HepG2 (cell line): Measurements from ENCODE around the gene RBP4. TPM values are rescaled to one million over a fixed set of nuclear protein-coding genes. Genes with fewer than 3 reads are reported as not detected.

Experiments used
- ATAC-seq: fragments of 200-7000 bp; cut with Tn5 transposase; 3 replicates; pipeline ENCODE4 v1.9.1; 2020; ENCODE audit warnings: mild to moderate bottlenecking, moderate library complexity
- BruUV-seq: library from RNA; stranded (reverse); fragments of 400-500 nt; replicated peaks from 2 replicates; lab custom pipeline; 2021; lab: Mats Ljungman, UMichigan
- CTCF ChIA-PET: fragments of 300-600 bp; formaldehyde crosslinking; extraction: SDS; loops from one replicate; lab custom pipeline; 2021; ENCODE audit warnings: low total read pairs, inconsistent platforms, low intra/inter-chr PET ratio; lab: Yijun Ruan, JAX
- POLR2A ChIA-PET: fragments of 350-600 bp; sonication (Branson Sonifier 250); formaldehyde crosslinking; loops from one replicate; lab custom pipeline; 2020; ENCODE audit warnings: antibody characterized with exemption, inconsistent platforms; lab: Yijun Ruan, JAX
- DNase-seq: peaks from one replicate; pipeline ENCODE4 v3.0.0-alpha.2; 2015; ENCODE audit warnings: low spot score
- FAIRE-seq: peaks from 3 replicates; lab custom pipeline; 2011; peaks lifted over from hg19 to GRCh38; lab: Jason Lieb, UNC
- H2AFZ ChIP-seq: one replicate; pipeline ENCODE4 v1.6.1; 2011; ENCODE audit warnings: low read length, inconsistent platforms
- H3K27ac ChIP-seq: fragments of 300-600 bp; 3 replicates; pipeline ENCODE4 v1.8.0; 2011; ENCODE audit warnings: mixed run types, mild to moderate bottlenecking, mixed read lengths, low read length, inconsistent platforms; ENCODE audit not compliant: insufficient read depth; ENCODE audit errors: extremely low read length
- H3K27me3 ChIP-seq, 2 experiments: fragments of 200-600 bp in 1 of 2; 2 replicates in 1 of 2; 3 replicates in 1 of 2; pipeline versions ENCODE4 v1.6.0 to v1.8.0; 2011; ENCODE audit warnings: low read length in 2 of 2, mild to moderate bottlenecking in 2 of 2, moderate library complexity in 2 of 2, inconsistent platforms in 1 of 2; ENCODE audit not compliant: insufficient read depth in 2 of 2, control insufficient read depth in 1 of 2
- H3K36me3 ChIP-seq, 2 experiments: fragments of 200-600 bp in 1 of 2; replicated peaks in 1 of 2; 2 replicates in 1 of 2; 3 replicates in 1 of 2; pipeline versions ENCODE4 v1.5.1 to v1.8.0; 2011; ENCODE audit warnings: low read length in 2 of 2, inconsistent platforms in 1 of 2; ENCODE audit not compliant: insufficient read depth in 2 of 2, control insufficient read depth in 1 of 2
- H3K4me1 ChIP-seq: 2 replicates; pipeline ENCODE4 v1.5.1; 2012; ENCODE audit warnings: low read length, inconsistent platforms; ENCODE audit not compliant: insufficient read depth
- H3K4me2 ChIP-seq: 2 replicates; pipeline ENCODE4 v1.6.0; 2011; ENCODE audit warnings: low read depth, low read length, inconsistent platforms
- H3K4me3 ChIP-seq, 3 experiments: fragments of 200-600 bp in 1 of 3; sonication (generic), shearing (Covaris generic) in 1 of 3; replicated peaks in 1 of 3; 2 replicates each; pipeline ENCODE4 v1.5.1; 2011 to 2016; ENCODE audit warnings: low read length in 3 of 3, inconsistent platforms in 2 of 3, low read depth in 2 of 3, mild to moderate bottlenecking in 2 of 3, control low read depth in 1 of 3, mixed read lengths in 1 of 3; ENCODE audit not compliant: insufficient read depth in 1 of 3
- H3K79me2 ChIP-seq: one replicate; pipeline ENCODE4 v1.6.1; 2011; ENCODE audit warnings: low read length, inconsistent platforms; ENCODE audit not compliant: insufficient read depth
- H3K9ac ChIP-seq: 2 replicates; pipeline ENCODE4 v1.6.0; 2011; ENCODE audit warnings: mild to moderate bottlenecking, low read depth, low read length, inconsistent platforms; ENCODE audit not compliant: insufficient read depth
- H3K9me3 ChIP-seq: 2 replicates; pipeline ENCODE4 v1.5.1; 2012; ENCODE audit warnings: mild to moderate bottlenecking, low read length
- H4K20me1 ChIP-seq: 2 replicates; pipeline ENCODE4 v1.6.0; 2011; ENCODE audit warnings: inconsistent platforms, mild to moderate bottlenecking, low read length, moderate library complexity; ENCODE audit not compliant: insufficient read depth
- CC2D1A ChIP-seq: sonication (generic); formaldehyde crosslinking; IDR thresholded peaks from 2 replicates; pipeline ENCODE4 v1.8.1; 2023; ENCODE audit warnings: mild to moderate bottlenecking, missing genetic modification reagents
- CENPT ChIP-seq: sonication (generic); formaldehyde crosslinking; IDR thresholded peaks from 2 replicates; pipeline ENCODE4 v1.8.0; 2022; ENCODE audit warnings: low read depth, mild to moderate bottlenecking, moderate library complexity, missing genetic modification reagents
- CREM ChIP-seq, 2 experiments: sonication (generic) in 1 of 2; formaldehyde crosslinking in 1 of 2; IDR thresholded peaks; 2 replicates each; pipeline versions ENCODE4 v1.4.0 to v1.6.1; 2016 to 2020; ENCODE audit warnings: antibody characterized with exemption in 1 of 2, mild to moderate bottlenecking in 1 of 2, missing genetic modification reagents in 1 of 2
- GABPA ChIP-seq, 2 experiments: IDR thresholded peaks; 2 replicates each; pipeline ENCODE4 v1.6.1; 2011 to 2016; ENCODE audit warnings: low read depth in 2 of 2, low read length in 1 of 2, missing biosample characterization in 1 of 2, missing genetic modification characterization in 1 of 2
- HDAC2 ChIP-seq: sonication (generic); formaldehyde crosslinking; IDR thresholded peaks from 2 replicates; pipeline ENCODE4 v1.4.0; 2020; ENCODE audit warnings: missing genetic modification reagents
- MAFF ChIP-seq: IDR thresholded peaks from 2 replicates; pipeline ENCODE4 v1.6.1; 2011; ENCODE audit warnings: low read depth, low read length, improper control_type of control experiment
- MAFK ChIP-seq, 2 experiments: IDR thresholded peaks in 1 of 2; conservative IDR thresholded peaks in 1 of 2; 2 replicates each; pipeline ENCODE4 v1.6.1; 2011; ENCODE audit warnings: improper control_type of control experiment in 2 of 2, low read length in 2 of 2
- MED1 ChIP-seq: sonication (generic); formaldehyde crosslinking; IDR thresholded peaks from 2 replicates; pipeline ENCODE4 v1.4.0; 2020; ENCODE audit warnings: missing genetic modification reagents
- MIER3 ChIP-seq: IDR thresholded peaks from 2 replicates; pipeline ENCODE4 v1.6.1; 2016; ENCODE audit warnings: missing compliant biosample characterization, borderline replicate concordance
- RBFOX2 ChIP-seq: fragments of 200-400 bp; formaldehyde crosslinking; IDR thresholded peaks from 2 replicates; pipeline ENCODE4 v1.6.1; 2017; ENCODE audit warnings: low read depth, mild to moderate bottlenecking, low read length
- RXRB ChIP-seq: IDR thresholded peaks from 2 replicates; pipeline ENCODE4 v1.6.1; 2016; ENCODE audit warnings: borderline replicate concordance, missing genetic modification reagents, missing compliant biosample characterization
- ZNF138 ChIP-seq: sonication (generic); formaldehyde crosslinking; IDR thresholded peaks from 2 replicates; pipeline ENCODE4 v1.5.0; 2020; ENCODE audit warnings: mild to moderate bottlenecking, low read depth, missing genetic modification reagents
- ZNF251 ChIP-seq: sonication (generic); formaldehyde crosslinking; IDR thresholded peaks from 2 replicates; pipeline ENCODE4 v1.9.0; 2021; ENCODE audit warnings: mild to moderate bottlenecking, missing genetic modification reagents
- ZNF510 ChIP-seq: sonication (generic); formaldehyde crosslinking; IDR thresholded peaks from 2 replicates; pipeline ENCODE4 v1.4.0; 2020; ENCODE audit warnings: low read depth, mild to moderate bottlenecking, missing genetic modification reagents
- ZNF616 ChIP-seq: sonication (generic); formaldehyde crosslinking; IDR thresholded peaks from 2 replicates; pipeline ENCODE4 v1.5.0; 2020; ENCODE audit warnings: low read depth, mild to moderate bottlenecking, missing genetic modification reagents
- ZNF782 ChIP-seq: sonication (generic); formaldehyde crosslinking; IDR thresholded peaks from 2 replicates; pipeline ENCODE4 v1.4.0; 2020; ENCODE audit warnings: missing genetic modification reagents, mild to moderate bottlenecking, borderline replicate concordance
- WGBS: methylation state at CpG from one replicate; pipeline ENCODE4 v1.1.6; 2017; ENCODE audit warnings: low lambda C conversion rate; 5-methylcytosine and 5-hydroxymethylcytosine counted together
- in situ Hi-C: cut with HindIII; loops from 2 replicates; pipeline ENCODE4 v1.10.0; 2017; ENCODE audit warnings: low pct_unique_long_range_greater_than_20kb; ENCODE audit not compliant: extremely low pct_ligation_motif_present
- intact Hi-C: fragments of 100-400 bp; cut with micrococcal nuclease; formaldehyde crosslinking; loops from one replicate; pipeline ENCODE4 v1.10.0; 2022; ENCODE audit not compliant: unreplicated experiment
- polyA plus RNA-seq, 8 experiments: library from polyadenylated mRNA; depleted of rRNA in 3 of 8; stranded (reverse) in 7 of 8; unstranded in 1 of 8; fragments of >200 nt; fragmentation: Illumina TruSeq in 4 of 8; extraction: Trizol in 4 of 8; gene quantifications; 2 replicates each; pipeline versions ENCODE4 v1.2.1 to v1.2.3, GENCODE V29; 2011 to 2016; ENCODE audit warnings: low read depth in 4 of 8, missing spikeins in 1 of 8, mixed read lengths in 1 of 8; ENCODE audit not compliant: insufficient read depth in 1 of 8
- total RNA-seq, 5 experiments: library from RNA; depleted of rRNA; stranded (reverse); fragments of >200 nt; fragmentation: Illumina TruSeq; extraction: Trizol; gene quantifications; 2 replicates each; pipeline ENCODE4 v1.2.3, GENCODE V29; 2016; ENCODE audit warnings: low read depth in 1 of 5

Gene RBP4
- total and polyA plus RNA-seq, 2 of the 13 experiments (the other 11 are each of a cell fraction or from before 2014, with no cell fraction given), result 642 to 931 TPM

- Histone ChIP-seq H3K4me2 (no peak overlapping the region), H3K9me3 (no peaks in the 10 kb centered on the region), H3K27me3 (no peaks in the 10 kb centered on the region; a peak in 2 of 5 replicates), H3K4me1 (peaks cover 21% of the 10 kb centered on the region), H3K27ac (no peak overlapping the region), H3K36me3 (no peaks in the 10 kb centered on the region), H2AFZ (no peak overlapping the region), H3K9ac (no peak overlapping the region), H3K4me3 (no peak overlapping the region), H3K79me2 (no peaks in the 10 kb centered on the region), H4K20me1 (no peaks in the 10 kb centered on the region)
- ChIA-PET CTCF (no interaction called here), POLR2A (no interaction called here)
- BruUV-seq, result no TSS peak
- TF ChIP-seq MAFF (peak; percentile 39; the same call in 1 of the 2 replicates), MAFK (conservative IDR thresholded peaks at IDR 0.05 in 1 of 2, IDR thresholded peaks at IDR 0.05 in 1 of 2; ENCODE audit: low read length in 2 of 2) (peak; percentile 59 to 76), ZNF251 (CRISPR knock-in tag) (no peak)
- DNase-seq (no peak), ATAC-seq (no peak), FAIRE-seq (no peak)
- in situ Hi-C loops (no loop called here), intact Hi-C loops (no loop called here)
- WGBS, result 35% methylated on average over 3 of the region's 3 CpGs
These were observed 20.9 kb downstream of the RBP4 start for GRCh38 chr10:93579985-93580711.

- Histone ChIP-seq H3K27ac (no peak overlapping the region), H2AFZ (no peak overlapping the region), H3K9ac (no peak overlapping the region), H3K79me2 (no peaks in the 10 kb centered on the region), H3K4me2 (peak overlapping the region; percentile 31), H3K4me3 (no peak overlapping the region), H3K4me1 (peaks cover 21% of the 10 kb centered on the region), H3K27me3 (no peaks in the 10 kb centered on the region; a peak in 3 of 5 replicates), H3K36me3 (no peaks in the 10 kb centered on the region), H4K20me1 (no peaks in the 10 kb centered on the region), H3K9me3 (no peaks in the 10 kb centered on the region)
- CTCF ChIA-PET, result no interaction called here
- peak; percentile 60 for DNase-seq
- in situ Hi-C loops, result no loop called here
- peak; percentile 90 for ATAC-seq
- no TSS peak for BruUV-seq
- POLR2A ChIA-PET, result no interaction called here
- 2% methylated on average over 7 of the region's 7 CpGs for WGBS
- intact Hi-C loops, result no loop called here
- no peak for FAIRE-seq
- TF ChIP-seq GABPA (IDR thresholded peaks at IDR 0.05; ENCODE audit: low read depth, low read length) (no peak), GABPA (CRISPR knock-in tag; IDR thresholded peaks at IDR 0.05; ENCODE audit: low read depth) (no peak), RBFOX2 (no peak), CENPT (CRISPR knock-in tag) (no peak), MIER3 (no peak), HDAC2 (CRISPR knock-in tag) (0 out of 2 replicates have a peak, but pooled peaks have one; percentile 36), ZNF510 (no peak), ZNF616 (CRISPR knock-in tag) (no peak), RXRB (CRISPR knock-in tag) (peak; percentile 55; the same call in 1 of the 2 replicates), CC2D1A (no peak), ZNF138 (no peak), ZNF782 (CRISPR knock-in tag) (no peak), CREM (IDR thresholded peaks at IDR 0.05) (no peak), CREM (CRISPR knock-in tag; IDR thresholded peaks at IDR 0.05) (no peak), MED1 (CRISPR knock-in tag) (no peak)
These were observed 21.9 kb downstream of the RBP4 start for GRCh38 chr10:93579089-93579488.
